Measurements from ENCODE around the gene SYT12. TPM values are rescaled to one million over a fixed set of nuclear protein-coding genes. Genes with fewer than 3 reads are reported as not detected.

SYT12 gene
- total and polyA plus RNA-seq, 2 of the 13 experiments (the other 11 are each of a cell fraction or from before 2014, with no cell fraction given): 0.01 to 0.02 TPM

DNA sequence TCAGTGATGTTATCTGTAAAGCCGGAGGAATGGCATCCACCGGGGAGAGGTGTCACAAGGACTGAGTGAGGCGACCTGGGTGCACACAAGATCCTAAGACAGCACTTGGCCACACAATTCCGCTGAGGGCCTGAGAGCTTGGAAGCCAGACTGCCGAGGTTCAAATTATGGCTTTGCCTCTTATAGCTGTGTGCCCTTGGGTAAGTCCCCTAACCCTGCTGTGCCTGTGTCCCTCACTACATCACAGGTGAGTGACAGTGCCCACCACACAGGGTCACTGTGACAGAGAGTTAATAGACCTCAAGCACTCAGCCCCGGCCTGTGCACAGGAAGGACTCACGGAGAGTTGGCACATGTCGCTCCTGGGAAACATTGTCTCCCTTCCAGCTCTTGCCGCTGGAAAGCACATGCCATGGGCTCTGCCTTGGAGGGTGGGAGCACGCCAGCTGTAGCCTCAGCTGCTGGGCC is 34.3 kb downstream of the SYT12 start (continued):
- TF ChIP-seq ZNF788 (CRISPR knock-in tag; IDR thresholded peaks at IDR 0.05; ENCODE audit: borderline replicate concordance) (0 out of 2 replicates have a peak, but pooled peaks have one; percentile 3), ZNF570 (CRISPR knock-in tag; IDR thresholded peaks at IDR 0.05; ENCODE audit: borderline replicate concordance) (no peak), PRMT3 (CRISPR knock-in tag; IDR thresholded peaks at IDR 0.05; ENCODE audit: borderline replicate concordance, low read depth) (no peak), ZNF619 (CRISPR knock-in tag; IDR thresholded peaks at IDR 0.05) (0 out of 2 replicates have a peak, but pooled peaks have one; percentile 29), ZNF441 (CRISPR knock-in tag; IDR thresholded peaks at IDR 0.05; ENCODE audit: borderline replicate concordance) (no peak)

GRCh38 chr11:67058506-67058905 is 35.6 kb downstream of the SYT12 start:
- ChIA-PET CTCF (ENCODE audit: low intra/inter-chr PET ratio, low total read pairs) (no interaction called here), POLR2A (no interaction called here)
- Histone ChIP-seq H3K27me3 (ENCODE audit: control insufficient read depth in 1 of 2, insufficient read depth in 2 of 2, low read length in 2 of 2) (peaks cover 1 to 15% of the 10 kb centered on the region in 2 experiments; a peak in 1 of 5 replicates), H3K4me1 (ENCODE audit: insufficient read depth, low read length) (peaks cover 51% of the 10 kb centered on the region), H4K20me1 (ENCODE audit: insufficient read depth, low read length) (no peaks in the 10 kb centered on the region), H3K36me3 (replicated peaks in 1 of 2; ENCODE audit: control insufficient read depth in 1 of 2, insufficient read depth in 2 of 2, low read length in 2 of 2) (no peaks in the 10 kb centered on the region), H3K9ac (ENCODE audit: insufficient read depth, low read depth, low read length) (no peak overlapping the region), H3K79me2 (ENCODE audit: insufficient read depth, low read length) (no peaks in the 10 kb centered on the region), H3K4me2 (ENCODE audit: low read depth, low read length) (no peak overlapping the region), H2AFZ (ENCODE audit: low read length) (no peak overlapping the region), H3K4me3 (replicated peaks in 1 of 3; ENCODE audit: insufficient read depth in 1 of 3, low read depth in 2 of 3, low read length in 3 of 3) (no peak overlapping the region), H3K27ac (ENCODE audit: extremely low read length, insufficient read depth, low read length) (no peak overlapping the region), H3K9me3 (ENCODE audit: low read length) (no peaks in the 10 kb centered on the region)
- in situ Hi-C loops (cut with HindIII; ENCODE audit: extremely low pct_ligation_motif_present, low pct_unique_long_range_greater_than_20kb) (no loop called here), intact Hi-C loops (cut with micrococcal nuclease; ENCODE audit: unreplicated experiment) (no loop called here)
- WGBS (ENCODE audit: low lambda C conversion rate): 80% methylated on average over 8 of the region's 8 CpGs
- DNase-seq (ENCODE audit: low spot score): no peak
- ATAC-seq: no peak
- BruUV-seq (replicated peaks): no TSS peak
- FAIRE-seq: no peak
- TF ChIP-seq ZNF597 (CRISPR knock-in tag; IDR thresholded peaks at IDR 0.05) (no peak), MBD4 (IDR thresholded peaks at IDR 0.05; ENCODE audit: borderline replicate concordance, low read length) (no peak), BRD4 (CRISPR knock-in tag; IDR thresholded peaks at IDR 0.05) (no peak), ZNF468 (CRISPR knock-in tag; IDR thresholded peaks at IDR 0.05) (no peak), MTA3 (CRISPR knock-in tag; IDR thresholded peaks at IDR 0.05) (no peak), KDM5B (CRISPR knock-in tag; IDR thresholded peaks at IDR 0.05; ENCODE audit: borderline replicate concordance) (no peak), EEA1 (CRISPR knock-in tag; IDR thresholded peaks at IDR 0.05; ENCODE audit: borderline replicate concordance) (no peak)

All from HepG2 (cell line).